Ishikawa (cell line): Measurements from ENCODE around the gene KCNC3.
A peak's percentile ranks its signal among the peaks of the same experiment; 100 is the strongest.

Experiments
- CEBPB ChIP-seq: IDR thresholded peaks from 2 replicates; pipeline ENCODE4 v1.6.1; 2012
- CREB1 ChIP-seq: IDR thresholded peaks from 2 replicates; pipeline ENCODE4 v1.6.1; 2012; ENCODE audit warnings: low read depth
- EGR1 ChIP-seq: IDR thresholded peaks from 2 replicates; pipeline ENCODE4 v1.6.1; 2012
- EP300 ChIP-seq: IDR thresholded peaks from 2 replicates; pipeline ENCODE4 v1.6.1; 2012; ENCODE audit warnings: borderline replicate concordance
- FOXM1 ChIP-seq: IDR thresholded peaks from 2 replicates; pipeline ENCODE4 v1.6.1; 2012; ENCODE audit warnings: low read depth, borderline replicate concordance
- NFIC ChIP-seq: IDR thresholded peaks from 2 replicates; pipeline ENCODE4 v1.6.1; 2012
- RAD21 ChIP-seq: IDR thresholded peaks from 2 replicates; pipeline ENCODE4 v1.6.1; 2012; ENCODE audit warnings: low read depth
- TAF1 ChIP-seq: IDR thresholded peaks from 2 replicates; pipeline ENCODE4 v1.6.1; 2012; ENCODE audit warnings: low read depth, mild to moderate bottlenecking
- TCF12 ChIP-seq: IDR thresholded peaks from 2 replicates; pipeline ENCODE4 v1.6.1; 2012; ENCODE audit warnings: low read depth
- TEAD4 ChIP-seq: IDR thresholded peaks from 2 replicates; pipeline ENCODE4 v1.6.1; 2012
- YY1 ChIP-seq: IDR thresholded peaks from 2 replicates; pipeline ENCODE4 v1.6.1; 2012; ENCODE audit warnings: low read depth
- ZBTB7A ChIP-seq: IDR thresholded peaks from 2 replicates; pipeline ENCODE4 v1.6.1; 2012; ENCODE audit warnings: low read depth
- TF ChIP-seq, protein P1 (sequence below): IDR thresholded peaks from 2 replicates; pipeline ENCODE4 v1.6.1; 2012
- TF ChIP-seq, protein P2 (sequence below): IDR thresholded peaks from 2 replicates; pipeline ENCODE4 v1.6.1; 2012; ENCODE audit warnings: low read depth, mild to moderate bottlenecking
- TF ChIP-seq, protein P3 (sequence below): IDR thresholded peaks from 2 replicates; pipeline ENCODE4 v1.6.1; 2012

KCNC3 gene

GRCh38 chr19:50341091-50341564 is 12.0 kb upstream of the KCNC3 start:
- no peak for TF ChIP-seq EP300
- no peak for TF ChIP-seq EGR1

- no peak for TF ChIP-seq NFIC
- TF ChIP-seq EP300 = no peak
- TF ChIP-seq ZBTB7A = no peak
- TF ChIP-seq TEAD4 = no peak
- TF ChIP-seq, protein P1, sequence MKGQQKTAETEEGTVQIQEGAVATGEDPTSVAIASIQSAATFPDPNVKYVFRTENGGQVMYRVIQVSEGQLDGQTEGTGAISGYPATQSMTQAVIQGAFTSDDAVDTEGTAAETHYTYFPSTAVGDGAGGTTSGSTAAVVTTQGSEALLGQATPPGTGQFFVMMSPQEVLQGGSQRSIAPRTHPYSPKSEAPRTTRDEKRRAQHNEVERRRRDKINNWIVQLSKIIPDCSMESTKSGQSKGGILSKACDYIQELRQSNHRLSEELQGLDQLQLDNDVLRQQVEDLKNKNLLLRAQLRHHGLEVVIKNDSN = no peak
- no peak for TF ChIP-seq EGR1
Measured at GRCh38 chr19:50340331-50340730, 11.2 kb upstream of the KCNC3 start.

DNA sequence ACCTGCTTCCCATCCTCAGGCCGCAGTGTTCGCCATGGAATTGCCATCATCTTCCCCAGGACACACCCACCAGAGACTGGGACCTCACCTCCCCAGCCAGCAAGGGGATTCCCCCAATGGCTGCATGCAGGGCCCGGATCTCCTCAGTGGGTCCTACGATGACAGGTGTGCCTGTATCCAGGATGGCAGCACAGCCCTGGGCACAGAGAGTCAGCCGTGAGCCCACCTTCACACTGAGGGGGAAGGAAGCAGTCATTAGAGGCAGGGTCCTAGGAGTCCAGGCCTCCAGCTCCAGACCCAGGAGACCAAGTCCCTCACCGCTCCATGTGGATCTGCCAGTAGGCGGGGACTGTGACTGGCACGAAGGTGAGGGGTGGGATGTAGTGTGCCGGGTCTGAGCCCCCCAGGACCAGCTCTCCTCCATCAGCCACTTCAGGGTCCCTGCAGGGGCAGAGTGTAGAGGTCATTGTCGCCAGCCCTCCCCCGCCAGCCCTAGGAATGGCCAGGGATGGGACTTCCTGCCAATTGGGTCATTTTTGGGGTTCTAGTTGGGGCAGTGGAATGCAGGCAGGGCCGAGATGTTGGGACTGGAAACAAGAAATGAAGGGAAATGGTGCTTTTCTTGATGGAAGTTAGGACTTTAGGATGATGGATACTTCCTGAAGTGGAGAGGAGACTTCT is 5.7 kb upstream of the KCNC3 start:
- TF ChIP-seq FOXM1 = no peak
- no peak for TF ChIP-seq ZBTB7A
- no peak for TF ChIP-seq CEBPB
- TF ChIP-seq TCF12 = no peak
- TF ChIP-seq TEAD4 = no peak
- no peak for TF ChIP-seq YY1
- TF ChIP-seq, protein P2, sequence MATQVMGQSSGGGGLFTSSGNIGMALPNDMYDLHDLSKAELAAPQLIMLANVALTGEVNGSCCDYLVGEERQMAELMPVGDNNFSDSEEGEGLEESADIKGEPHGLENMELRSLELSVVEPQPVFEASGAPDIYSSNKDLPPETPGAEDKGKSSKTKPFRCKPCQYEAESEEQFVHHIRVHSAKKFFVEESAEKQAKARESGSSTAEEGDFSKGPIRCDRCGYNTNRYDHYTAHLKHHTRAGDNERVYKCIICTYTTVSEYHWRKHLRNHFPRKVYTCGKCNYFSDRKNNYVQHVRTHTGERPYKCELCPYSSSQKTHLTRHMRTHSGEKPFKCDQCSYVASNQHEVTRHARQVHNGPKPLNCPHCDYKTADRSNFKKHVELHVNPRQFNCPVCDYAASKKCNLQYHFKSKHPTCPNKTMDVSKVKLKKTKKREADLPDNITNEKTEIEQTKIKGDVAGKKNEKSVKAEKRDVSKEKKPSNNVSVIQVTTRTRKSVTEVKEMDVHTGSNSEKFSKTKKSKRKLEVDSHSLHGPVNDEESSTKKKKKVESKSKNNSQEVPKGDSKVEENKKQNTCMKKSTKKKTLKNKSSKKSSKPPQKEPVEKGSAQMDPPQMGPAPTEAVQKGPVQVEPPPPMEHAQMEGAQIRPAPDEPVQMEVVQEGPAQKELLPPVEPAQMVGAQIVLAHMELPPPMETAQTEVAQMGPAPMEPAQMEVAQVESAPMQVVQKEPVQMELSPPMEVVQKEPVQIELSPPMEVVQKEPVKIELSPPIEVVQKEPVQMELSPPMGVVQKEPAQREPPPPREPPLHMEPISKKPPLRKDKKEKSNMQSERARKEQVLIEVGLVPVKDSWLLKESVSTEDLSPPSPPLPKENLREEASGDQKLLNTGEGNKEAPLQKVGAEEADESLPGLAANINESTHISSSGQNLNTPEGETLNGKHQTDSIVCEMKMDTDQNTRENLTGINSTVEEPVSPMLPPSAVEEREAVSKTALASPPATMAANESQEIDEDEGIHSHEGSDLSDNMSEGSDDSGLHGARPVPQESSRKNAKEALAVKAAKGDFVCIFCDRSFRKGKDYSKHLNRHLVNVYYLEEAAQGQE = no peak
- TF ChIP-seq TAF1 = no peak

- no peak for TF ChIP-seq RAD21
- TF ChIP-seq, protein P3, sequence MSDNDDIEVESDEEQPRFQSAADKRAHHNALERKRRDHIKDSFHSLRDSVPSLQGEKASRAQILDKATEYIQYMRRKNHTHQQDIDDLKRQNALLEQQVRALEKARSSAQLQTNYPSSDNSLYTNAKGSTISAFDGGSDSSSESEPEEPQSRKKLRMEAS = peak; percentile 99
- 0 out of 2 replicates have a peak, but pooled peaks have one; percentile 25 for TF ChIP-seq TCF12
- peak; percentile 22; the same call in 1 of the 2 replicates for TF ChIP-seq CEBPB
Measured at GRCh38 chr19:50333737-50334617, 4.8 kb upstream of the KCNC3 start.

DNA sequence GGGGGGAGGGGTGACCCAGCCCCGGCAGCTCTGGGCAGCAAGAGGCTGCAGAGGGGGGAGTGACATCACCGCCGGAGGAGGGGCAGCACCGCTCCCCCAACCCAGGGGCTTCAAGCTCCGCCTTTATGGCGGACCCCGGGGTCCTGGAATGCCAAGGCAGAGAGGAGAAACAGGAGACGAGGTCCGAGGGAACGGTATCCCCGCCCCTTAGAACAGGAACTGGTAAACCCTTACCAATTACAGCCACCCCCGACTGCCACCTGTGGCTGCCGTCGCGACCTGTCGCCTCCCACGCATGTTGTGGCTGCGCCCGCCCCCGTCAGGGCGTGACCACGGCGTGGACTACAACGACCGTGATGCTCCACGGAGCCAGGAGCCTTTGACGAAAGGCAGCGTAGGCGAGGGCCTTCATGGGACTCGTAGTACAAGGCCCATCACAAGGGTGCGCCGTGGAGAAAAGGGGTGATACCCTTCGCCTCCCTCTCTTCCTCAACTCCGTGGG is 4.1 kb upstream of the KCNC3 start:
- TF ChIP-seq, protein P1 = no peak
- TF ChIP-seq EGR1 (peak; percentile 99), CREB1 (0 out of 2 replicates have a peak, but pooled peaks have one; percentile 60), TAF1 (peak; percentile 31; the same call in 1 of the 2 replicates), TEAD4 (no peak)

DNA sequence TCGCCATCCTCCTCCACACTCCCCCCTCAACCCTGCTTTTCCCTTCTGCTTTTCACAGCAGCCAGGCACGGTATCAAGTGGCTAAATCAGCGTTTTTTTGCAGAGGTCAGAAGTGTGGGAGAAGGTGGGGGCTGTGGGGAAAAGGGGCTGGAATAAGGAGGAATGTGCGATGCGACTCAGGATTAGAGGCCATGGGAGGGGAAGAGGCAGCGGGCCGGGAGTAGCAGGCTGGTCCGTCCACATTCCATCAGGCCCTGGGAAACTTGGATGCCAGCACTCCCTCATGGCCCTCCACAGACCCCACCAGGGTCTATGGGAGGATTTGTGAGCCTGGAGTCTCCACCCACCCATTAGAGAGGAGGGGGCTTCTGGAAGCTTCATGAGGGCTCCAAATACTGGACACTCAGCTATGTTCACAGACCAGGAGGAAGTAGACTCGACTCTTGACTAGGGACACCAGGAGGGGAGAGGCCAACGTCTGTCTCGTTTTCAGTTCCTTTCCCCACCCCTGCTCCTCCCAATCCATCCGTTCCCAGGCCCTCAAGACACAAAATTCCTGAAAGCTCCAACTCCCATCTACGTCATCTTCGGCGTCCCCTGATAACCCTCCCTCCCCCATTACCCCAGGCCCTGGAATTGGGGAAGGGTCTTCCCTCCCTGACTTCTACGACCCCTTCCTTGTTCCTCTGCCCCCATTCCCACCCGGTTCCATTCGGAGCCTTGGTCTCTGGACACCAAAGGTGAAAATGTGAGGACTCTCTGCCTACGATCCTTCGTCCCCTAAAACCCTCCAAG is 3.3 kb upstream of the KCNC3 start:
- peak; percentile 53; the same call in 1 of the 2 replicates for TF ChIP-seq TEAD4
- no peak for TF ChIP-seq NFIC

DNA sequence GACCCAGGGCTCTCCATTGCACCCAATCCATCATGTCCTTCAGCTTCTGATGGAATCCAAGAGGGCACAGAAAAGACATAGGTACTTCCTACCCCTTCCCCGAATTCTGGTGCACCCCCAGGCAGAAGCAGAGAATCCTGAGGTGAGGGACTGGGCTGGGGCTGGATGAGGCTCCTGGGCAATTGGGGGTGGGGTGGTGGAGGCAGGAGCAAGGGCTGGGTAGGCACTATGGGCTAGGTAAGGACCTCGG is 2.7 kb upstream of the KCNC3 start:
- 0 out of 2 replicates have a peak, but pooled peaks have one; percentile 26 for TF ChIP-seq ZBTB7A
- TF ChIP-seq, protein P3 = no peak

DNA sequence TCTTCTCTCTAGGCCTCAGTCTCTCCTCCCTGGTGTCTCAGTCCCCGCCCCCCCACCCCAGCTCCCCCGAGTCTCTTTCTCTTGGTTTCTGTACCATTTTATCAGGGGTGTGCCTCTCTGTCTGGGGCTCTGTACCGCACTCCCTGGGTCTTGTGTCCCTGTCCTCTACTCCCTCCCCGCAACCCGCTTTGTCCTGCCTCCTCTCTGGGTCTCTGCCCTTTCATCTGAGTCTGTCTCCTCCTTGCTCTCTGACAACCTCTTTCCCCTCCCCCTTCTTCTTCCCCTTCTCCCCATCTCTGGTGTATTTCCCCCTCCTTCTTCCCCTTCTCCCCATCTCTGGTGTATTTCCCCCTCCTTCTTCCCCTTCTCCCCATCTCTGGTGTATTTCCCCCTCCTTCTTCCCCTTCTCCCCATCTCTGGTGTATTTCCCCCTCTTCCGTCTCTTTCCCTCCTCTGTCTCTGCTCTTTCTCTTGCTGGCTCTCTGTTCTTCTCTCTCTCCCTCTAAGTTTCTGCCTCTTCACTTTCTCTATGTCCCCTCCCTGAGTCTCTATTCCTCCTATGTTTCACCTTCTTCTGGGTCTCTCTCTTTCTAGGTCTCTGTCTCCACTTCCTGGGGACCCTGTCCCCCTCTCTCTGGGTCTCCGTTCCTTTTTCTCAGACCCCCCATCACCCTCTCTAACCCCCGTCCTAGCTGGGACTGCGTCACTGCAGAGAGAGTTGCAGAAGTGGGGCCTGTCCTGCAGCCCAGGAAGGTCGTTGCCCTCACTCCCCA is 2.2 kb upstream of the KCNC3 start:
- TF ChIP-seq, protein P3 = no peak
- no peak for TF ChIP-seq YY1
